Stimulated activated naive B cell treated with anti-CD40 and anti-IgM and Interleukin-4, amounts not matched to agents 10 μg/mL and 1 μg/mL and 100 μg/mL, for 72 hours (primary cell): ENCODE measurements around the gene CRKL.

Experiments
- ATAC-seq, 2 donors: fragments of 150-1000 bp; cut with Tn5 transposase; replicated peaks; 2 replicates each; pipeline ENCODE4 v1.10.0; 2021; ENCODE audit warnings: moderate library complexity in 1 of 2
- DNase-seq: peaks from one replicate; pipeline ENCODE4 v3.0.0; 2021
- H3K27ac Mint-ChIP-seq: one replicate; pipeline ENCODE4 v1.8.0; 2022; ENCODE audit warnings: mild to moderate bottlenecking, mixed read lengths
- H3K27me3 Mint-ChIP-seq, 2 donors: one replicate each; pipeline ENCODE4 v1.8.0; 2022; ENCODE audit warnings: mixed read lengths in 2 of 2
- H3K36me3 Mint-ChIP-seq, 2 donors: one replicate each; pipeline ENCODE4 v1.8.0; 2022; ENCODE audit warnings: mixed read lengths in 2 of 2, mild to moderate bottlenecking in 1 of 2
- H3K4me1 Mint-ChIP-seq, 2 donors: one replicate each; pipeline ENCODE4 v1.8.0; 2022; ENCODE audit warnings: mixed read lengths in 2 of 2, mild to moderate bottlenecking in 1 of 2
- H3K4me3 Mint-ChIP-seq, 2 donors: one replicate each; pipeline ENCODE4 v1.8.0; 2022; ENCODE audit warnings: mild to moderate bottlenecking in 2 of 2, mixed read lengths in 2 of 2, moderate library complexity in 1 of 2
- H3K9me3 Mint-ChIP-seq, 2 donors: one replicate each; pipeline ENCODE4 v1.8.0; 2022; ENCODE audit warnings: mixed read lengths in 2 of 2, mild to moderate bottlenecking in 1 of 2

CRKL gene

DNA sequence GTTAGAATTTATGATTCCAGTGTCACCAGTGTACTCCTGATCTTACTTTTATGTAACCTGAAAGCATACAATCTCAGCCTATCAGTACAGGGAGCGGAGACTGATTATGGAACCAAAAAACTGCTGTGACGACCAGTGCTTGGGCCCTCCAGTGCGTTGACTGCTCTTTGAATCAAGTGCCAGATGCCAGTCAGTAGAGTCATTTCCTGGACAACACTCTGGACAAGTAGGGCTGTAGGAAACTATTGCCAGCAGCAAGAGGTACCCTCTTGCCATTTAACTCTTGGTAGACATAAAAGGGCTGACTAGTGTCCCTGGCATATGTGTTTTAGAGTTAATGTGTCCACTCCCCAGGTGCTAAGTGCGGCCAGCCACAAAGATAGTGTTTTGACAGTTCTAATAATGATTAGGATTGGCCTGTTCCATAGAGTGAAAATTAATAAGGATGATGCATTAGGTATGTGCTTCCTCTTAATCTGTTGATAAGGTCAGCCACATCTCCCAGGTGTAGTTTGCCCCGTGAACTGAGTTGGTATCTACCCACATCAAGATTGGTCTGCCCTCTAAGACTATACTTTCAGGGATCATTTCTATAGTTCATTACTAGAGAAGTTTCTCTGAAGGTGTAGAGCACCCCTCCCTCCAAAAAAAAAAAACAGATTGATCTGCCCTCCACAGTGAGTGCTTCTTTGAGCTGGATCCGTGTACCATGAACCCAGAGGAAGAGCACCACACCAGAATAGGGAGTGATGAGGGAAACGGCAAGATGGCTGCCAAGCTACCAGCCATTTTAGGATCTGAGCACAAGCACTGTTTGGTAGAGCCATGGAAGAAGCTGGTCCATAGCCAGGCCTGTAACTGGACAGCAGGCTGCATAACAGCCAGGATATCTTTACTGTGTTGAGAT lies 29.1 kb downstream of the CRKL start:
- Mint-ChIP-seq H3K4me3 (no peak overlapping the region), H3K36me3 (peaks cover 13 to 41% of the 10 kb centered on the region in 2 donors), H3K27me3 (no peaks in the 10 kb centered on the region), H3K27ac (no peak overlapping the region), H3K4me1 (peaks cover 19 to 50% of the 10 kb centered on the region in 2 donors), H3K9me3 (no peaks in the 10 kb centered on the region)
- no peak for ATAC-seq
- no peak for DNase-seq

DNA sequence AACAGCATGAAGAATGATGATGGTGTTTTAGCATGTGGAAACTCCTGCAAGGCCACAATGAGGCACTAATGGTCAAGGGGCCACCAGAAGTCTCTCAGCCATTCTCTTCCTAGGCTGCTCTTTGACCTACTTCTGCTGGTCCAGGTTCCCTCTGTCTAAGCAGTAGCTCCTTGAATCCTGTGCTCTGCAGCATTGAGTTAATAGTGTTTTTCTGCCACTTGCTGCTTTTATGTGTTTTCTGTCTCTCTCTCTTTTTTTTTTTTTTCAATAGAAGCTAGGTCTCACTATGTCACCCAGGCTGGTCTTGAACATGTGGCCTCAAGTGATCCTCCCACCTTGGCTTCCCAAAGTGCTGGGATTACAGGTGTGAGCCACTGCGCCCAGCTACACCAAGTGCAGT lies 29.8 kb downstream of the CRKL start:
- H3K4me3 Mint-ChIP-seq, result no peak overlapping the region
- H3K9me3 Mint-ChIP-seq, result no peaks in the 10 kb centered on the region
- H3K27me3 Mint-ChIP-seq, result no peaks in the 10 kb centered on the region
- H3K36me3 Mint-ChIP-seq, result peaks cover 16 to 37% of the 10 kb centered on the region in 2 donors
- ATAC-seq (no peak), DNase-seq (no peak)
- peaks cover 17 to 45% of the 10 kb centered on the region in 2 donors for H3K4me1 Mint-ChIP-seq
- no peak overlapping the region for H3K27ac Mint-ChIP-seq

DNA sequence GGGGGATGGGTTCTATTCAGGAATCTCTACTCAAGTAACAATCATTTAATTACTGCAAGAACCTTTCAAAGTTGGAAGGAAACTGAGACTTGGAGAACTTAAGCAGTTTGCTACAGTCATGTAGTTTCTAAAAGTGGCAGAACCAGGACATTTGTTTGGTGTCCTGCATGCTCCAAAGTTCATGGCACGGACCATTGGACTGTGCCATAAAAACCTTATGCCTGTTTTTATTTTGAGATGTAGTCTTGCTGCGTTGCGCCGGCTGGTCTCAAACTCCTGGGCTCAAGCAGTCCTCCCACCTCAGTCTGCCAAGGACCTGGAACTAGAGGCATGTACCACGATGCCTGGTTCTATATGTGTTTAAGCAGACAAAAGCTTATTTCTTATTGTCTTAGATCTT lies 31.2 kb downstream of the CRKL start:
- H3K4me1 Mint-ChIP-seq, result peaks cover 12 to 30% of the 10 kb centered on the region in 2 donors
- H3K9me3 Mint-ChIP-seq, result no peaks in the 10 kb centered on the region
- H3K36me3 Mint-ChIP-seq, result peaks cover 17 to 33% of the 10 kb centered on the region in 2 donors

DNA sequence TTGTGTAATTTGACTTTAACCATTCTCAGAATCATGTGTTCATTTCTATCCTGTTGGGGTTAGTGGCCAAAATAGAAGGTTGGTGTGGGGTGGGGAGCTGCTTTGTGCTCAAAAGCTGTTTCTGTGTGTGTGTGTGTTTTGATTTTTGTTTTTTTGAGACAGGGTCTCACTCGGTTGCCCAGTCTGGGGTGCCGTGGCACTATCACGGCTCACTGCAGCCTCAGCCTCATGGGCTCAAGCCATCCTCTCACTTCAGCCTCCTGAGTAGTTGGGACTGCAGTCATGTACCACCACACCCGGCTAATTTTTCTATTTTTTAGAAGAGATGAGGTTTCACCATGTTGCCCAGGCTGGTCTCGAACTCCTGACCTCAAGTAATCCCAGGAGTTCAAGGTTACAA lies 31.8 kb downstream of the CRKL start:
- Mint-ChIP-seq H3K9me3 (no peaks in the 10 kb centered on the region), H3K27ac (no peak overlapping the region), H3K27me3 (no peaks in the 10 kb centered on the region), H3K36me3 (peaks cover 17 to 34% of the 10 kb centered on the region in 2 donors), H3K4me1 (peaks cover 9 to 25% of the 10 kb centered on the region in 2 donors), H3K4me3 (no peak overlapping the region)
- ATAC-seq (no peak), DNase-seq (no peak)

More for the DNA sequence above, 31.2 kb downstream of the CRKL start:
- no peak overlapping the region for H3K27ac Mint-ChIP-seq
- ATAC-seq (no peak), DNase-seq (no peak)
- no peaks in the 10 kb centered on the region for H3K27me3 Mint-ChIP-seq
- no peak overlapping the region for H3K4me3 Mint-ChIP-seq

DNA sequence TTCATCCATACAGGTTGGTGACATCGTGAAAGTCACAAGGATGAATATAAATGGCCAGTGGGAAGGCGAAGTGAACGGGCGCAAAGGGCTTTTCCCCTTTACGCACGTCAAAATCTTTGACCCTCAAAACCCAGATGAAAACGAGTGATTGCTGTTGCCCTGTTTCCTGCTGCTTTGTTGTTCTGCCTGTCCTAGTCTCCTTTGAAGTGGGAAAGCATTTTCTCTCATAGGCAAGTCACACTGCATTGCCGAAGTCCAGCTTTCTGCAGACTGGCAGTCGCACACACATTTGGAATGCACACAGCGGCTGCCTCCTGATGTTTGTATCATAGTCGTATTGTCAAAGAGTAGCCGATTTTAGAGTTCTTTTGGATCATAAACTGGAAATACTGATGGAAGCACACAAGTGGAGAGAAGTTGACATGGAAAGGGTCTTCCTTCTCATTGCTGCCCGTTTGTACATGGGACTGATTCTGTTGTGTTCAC lies 32.5 kb downstream of the CRKL start:
- no peak overlapping the region for H3K27ac Mint-ChIP-seq
- no peak for DNase-seq
- peaks cover 22 to 37% of the 10 kb centered on the region in 2 donors for H3K36me3 Mint-ChIP-seq
- no peak overlapping the region for H3K4me3 Mint-ChIP-seq
- ATAC-seq, result no peak
- H3K4me1 Mint-ChIP-seq, result peaks cover 10 to 17% of the 10 kb centered on the region in 2 donors
- no peaks in the 10 kb centered on the region for H3K9me3 Mint-ChIP-seq
- no peaks in the 10 kb centered on the region for H3K27me3 Mint-ChIP-seq

DNA sequence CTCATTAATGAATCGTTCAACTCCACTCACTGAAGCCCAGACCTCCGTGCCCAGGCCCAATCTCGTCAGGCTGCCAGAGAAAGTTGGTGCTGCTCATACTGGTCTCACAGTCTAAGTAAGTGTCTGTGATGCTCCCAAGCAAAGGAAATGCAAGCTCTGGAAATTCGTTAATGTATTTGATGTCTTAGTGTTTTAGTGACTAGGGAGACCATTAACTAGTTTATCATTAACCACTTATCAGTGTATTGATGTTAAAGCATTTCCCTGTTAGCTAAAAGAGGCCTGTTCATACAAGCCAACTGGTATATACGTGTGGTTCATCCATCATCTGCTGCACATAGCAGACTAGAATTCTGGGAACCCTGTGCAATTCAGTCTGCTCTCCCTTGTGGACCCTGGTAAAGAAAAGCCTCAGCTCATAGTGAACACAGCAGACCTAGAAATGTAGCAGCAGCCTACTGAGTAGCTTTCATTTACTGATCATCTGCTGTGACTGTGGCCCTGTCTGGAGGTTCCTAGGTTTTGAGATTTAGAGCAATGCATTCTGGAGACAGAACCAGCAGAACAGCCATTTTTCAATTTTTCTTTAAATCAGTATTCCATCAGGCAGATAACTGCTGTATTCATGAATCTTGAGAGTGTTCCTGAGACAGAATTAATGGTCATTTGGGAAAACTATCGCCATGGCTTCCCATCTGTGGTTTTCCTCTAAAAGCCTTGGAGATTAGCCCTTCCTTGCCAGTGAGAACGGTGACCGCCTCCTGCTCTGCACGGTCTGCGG lies 34.1 kb downstream of the CRKL start:
- H3K4me3 Mint-ChIP-seq, result no peak overlapping the region
- H3K36me3 Mint-ChIP-seq, result peaks cover 22 to 32% of the 10 kb centered on the region in 2 donors
- H3K27ac Mint-ChIP-seq, result no peak overlapping the region

DNA sequence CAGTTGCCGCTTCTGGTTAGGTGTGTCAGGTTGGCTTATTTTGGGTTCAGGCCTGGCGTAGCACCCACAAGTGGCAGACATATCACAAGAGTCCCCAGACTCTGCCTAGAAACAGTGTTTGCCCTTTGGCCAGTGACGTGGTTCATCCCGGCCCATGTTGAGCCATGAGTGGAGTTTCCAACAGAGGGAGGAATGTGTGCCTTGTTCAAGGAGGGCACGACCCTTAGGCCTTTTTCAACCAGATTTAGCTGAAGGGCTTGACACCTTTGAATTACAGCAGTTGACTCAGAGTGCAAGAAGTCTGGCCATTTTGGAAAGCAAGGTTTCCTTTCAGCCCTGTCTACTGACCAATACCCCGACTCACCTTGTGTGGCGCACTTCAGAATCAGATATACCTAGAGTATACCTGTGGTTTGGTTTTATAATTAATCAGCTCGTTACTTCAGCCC lies 34.7 kb downstream of the CRKL start:
- ATAC-seq, result no peak
- peaks cover 22 to 29% of the 10 kb centered on the region in 2 donors for H3K36me3 Mint-ChIP-seq

More for the DNA sequence above, 34.1 kb downstream of the CRKL start:
- ATAC-seq, result no peak
- peaks cover 2 to 3% of the 10 kb centered on the region in 2 donors for H3K27me3 Mint-ChIP-seq
- peaks cover 4 to 7% of the 10 kb centered on the region in 2 donors for H3K4me1 Mint-ChIP-seq
- no peak for DNase-seq
- no peaks in the 10 kb centered on the region for H3K9me3 Mint-ChIP-seq

DNA sequence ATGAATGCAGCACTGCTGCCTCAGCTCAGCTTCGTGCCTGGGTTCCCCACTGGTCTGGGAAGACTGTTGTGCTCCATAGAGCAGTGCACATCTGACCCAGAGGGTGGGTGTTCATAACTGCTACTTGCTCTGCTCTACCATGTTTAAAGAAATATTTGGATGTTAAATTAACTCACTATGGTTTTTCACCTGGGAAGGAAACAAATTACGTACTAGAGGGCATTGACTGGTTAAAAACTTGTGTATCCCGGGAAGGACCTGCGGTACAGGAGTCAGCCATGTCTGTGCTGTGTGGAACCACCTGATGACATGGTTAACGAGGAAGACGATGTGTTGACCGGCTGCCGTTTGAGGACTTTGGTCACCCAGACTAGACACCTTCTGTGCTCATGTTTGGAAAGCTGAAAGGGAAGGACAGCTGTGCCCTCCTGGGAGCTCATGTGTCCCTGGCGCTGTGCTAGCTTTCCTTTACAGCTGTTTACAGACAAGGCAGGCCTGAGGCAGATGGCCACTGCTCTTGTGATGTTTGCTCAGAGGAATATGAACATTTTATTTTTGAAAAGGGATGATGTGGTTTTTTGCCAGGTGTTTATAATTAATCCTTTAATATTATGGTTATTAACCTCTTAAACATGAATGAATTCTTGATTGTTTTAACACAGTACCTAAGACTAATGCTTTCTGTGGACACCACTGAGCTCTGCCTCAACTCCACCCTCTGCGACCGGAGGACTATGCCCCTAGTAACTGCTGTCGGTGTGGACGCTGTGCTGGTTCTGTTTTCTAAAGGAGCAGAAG lies 35.5 kb downstream of the CRKL start:
- H3K27ac Mint-ChIP-seq, result no peak overlapping the region
- peaks cover 5 to 6% of the 10 kb centered on the region in 2 donors for H3K27me3 Mint-ChIP-seq
- ATAC-seq (no peak), DNase-seq (no peak)
- no peak overlapping the region for H3K4me3 Mint-ChIP-seq
- peaks cover 22 to 29% of the 10 kb centered on the region in 2 donors for H3K36me3 Mint-ChIP-seq
- H3K4me1 Mint-ChIP-seq, result peaks cover 9 to 15% of the 10 kb centered on the region in 2 donors
- no peaks in the 10 kb centered on the region for H3K9me3 Mint-ChIP-seq

More for the DNA sequence above, 34.7 kb downstream of the CRKL start:
- Mint-ChIP-seq H3K4me3 (no peak overlapping the region), H3K4me1 (peaks cover 7 to 9% of the 10 kb centered on the region in 2 donors), H3K9me3 (no peaks in the 10 kb centered on the region), H3K27me3 (peaks cover 5% of the 10 kb centered on the region in 2 donors), H3K27ac (no peak overlapping the region)
- DNase-seq, result no peak

DNA sequence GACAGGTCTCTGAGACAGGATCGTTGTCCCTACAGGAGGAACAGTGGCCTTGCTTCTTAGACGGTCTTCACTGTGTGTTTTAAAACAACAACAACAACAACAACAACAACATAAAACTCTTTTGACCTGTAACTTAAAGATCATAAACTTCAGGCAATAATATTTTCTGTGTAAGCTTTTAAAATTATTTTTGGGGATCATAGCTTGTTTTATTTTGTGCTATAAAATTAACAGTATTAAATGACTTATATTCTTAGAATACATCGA lies 36.1 kb downstream of the CRKL start:
- DNase-seq (no peak), ATAC-seq (no peak)
- Mint-ChIP-seq H3K4me1 (peaks cover 12 to 20% of the 10 kb centered on the region in 2 donors), H3K4me3 (no peak overlapping the region), H3K27ac (no peak overlapping the region), H3K27me3 (peaks cover 10 to 12% of the 10 kb centered on the region in 2 donors), H3K9me3 (no peaks in the 10 kb centered on the region), H3K36me3 (peaks cover 22 to 32% of the 10 kb centered on the region in 2 donors)

DNA sequence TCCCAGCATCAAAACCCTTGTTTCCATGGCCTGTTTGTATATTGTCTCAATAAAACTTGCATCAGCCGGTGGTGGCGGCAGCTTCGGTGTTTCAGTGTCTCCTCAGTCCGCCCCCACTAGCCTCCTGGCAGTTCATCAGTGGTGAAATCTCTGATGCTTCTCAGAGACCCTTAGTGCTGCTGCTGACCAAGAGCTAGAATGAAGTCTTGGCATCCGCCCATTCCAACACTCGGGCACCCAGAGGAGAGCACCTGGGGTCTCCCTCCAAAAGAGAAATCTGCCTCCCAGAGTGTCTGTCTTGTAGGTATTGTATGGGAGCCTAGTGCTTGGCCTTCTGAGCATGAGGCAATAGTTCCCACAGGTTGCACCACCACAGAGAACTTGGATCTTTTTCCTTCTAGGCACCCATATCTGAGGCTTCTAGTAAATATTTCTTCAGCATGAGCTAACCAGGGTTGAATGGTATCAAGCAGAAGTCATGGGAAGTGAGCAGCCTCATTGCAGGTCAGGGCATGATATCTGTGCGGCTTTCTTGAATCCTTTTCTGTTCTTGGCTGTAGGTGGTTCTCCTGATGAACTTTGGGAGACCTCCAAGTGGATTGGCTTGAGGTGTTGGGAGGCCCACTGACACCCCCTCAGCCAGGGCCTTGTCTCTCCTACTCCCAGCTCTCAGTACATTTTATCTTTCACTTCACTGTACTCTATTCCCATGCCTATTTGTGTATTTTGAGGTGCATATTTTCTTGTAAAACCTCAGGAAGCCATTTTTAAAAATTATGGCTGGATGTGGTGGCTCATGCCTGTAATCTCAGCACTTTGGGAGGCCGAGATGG lies 36.7 kb downstream of the CRKL start:
- peaks cover 12 to 22% of the 10 kb centered on the region in 2 donors for H3K4me1 Mint-ChIP-seq
- no peak overlapping the region for H3K4me3 Mint-ChIP-seq
- DNase-seq, result no peak
- H3K27ac Mint-ChIP-seq, result peak overlapping the region; percentile 47
- peaks cover 11 to 18% of the 10 kb centered on the region in 2 donors for H3K27me3 Mint-ChIP-seq
- peaks cover 21 to 32% of the 10 kb centered on the region in 2 donors for H3K36me3 Mint-ChIP-seq
- ATAC-seq, result no peak
- no peaks in the 10 kb centered on the region for H3K9me3 Mint-ChIP-seq

DNA sequence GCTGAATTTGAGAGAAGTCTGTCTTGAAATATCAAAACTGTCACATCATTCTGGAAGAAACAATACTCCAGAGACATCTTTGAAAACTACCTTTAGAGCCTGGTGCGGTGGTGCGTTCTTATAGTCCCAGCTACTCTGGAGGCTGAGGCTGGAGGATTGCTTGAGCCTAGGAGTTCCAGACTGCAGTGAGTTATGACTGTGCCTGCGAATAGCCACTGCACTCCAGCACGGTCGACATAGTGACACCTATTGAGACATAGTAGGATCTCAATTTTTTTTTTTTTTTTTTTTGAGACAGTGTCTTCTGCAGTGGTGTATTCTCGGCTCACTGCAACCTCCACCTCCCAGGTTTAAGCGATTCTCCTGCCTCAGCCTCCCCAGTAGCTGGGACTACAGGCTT lies 38.3 kb downstream of the CRKL start:
- Mint-ChIP-seq H3K27ac (no peak overlapping the region), H3K9me3 (no peaks in the 10 kb centered on the region), H3K4me3 (no peak overlapping the region), H3K36me3 (peaks cover 11 to 23% of the 10 kb centered on the region in 2 donors), H3K27me3 (peaks cover 17 to 26% of the 10 kb centered on the region in 2 donors), H3K4me1 (peaks cover 12 to 26% of the 10 kb centered on the region in 2 donors)
- peak in 1 of 2 donors; percentile 17 for ATAC-seq
- no peak for DNase-seq

DNA sequence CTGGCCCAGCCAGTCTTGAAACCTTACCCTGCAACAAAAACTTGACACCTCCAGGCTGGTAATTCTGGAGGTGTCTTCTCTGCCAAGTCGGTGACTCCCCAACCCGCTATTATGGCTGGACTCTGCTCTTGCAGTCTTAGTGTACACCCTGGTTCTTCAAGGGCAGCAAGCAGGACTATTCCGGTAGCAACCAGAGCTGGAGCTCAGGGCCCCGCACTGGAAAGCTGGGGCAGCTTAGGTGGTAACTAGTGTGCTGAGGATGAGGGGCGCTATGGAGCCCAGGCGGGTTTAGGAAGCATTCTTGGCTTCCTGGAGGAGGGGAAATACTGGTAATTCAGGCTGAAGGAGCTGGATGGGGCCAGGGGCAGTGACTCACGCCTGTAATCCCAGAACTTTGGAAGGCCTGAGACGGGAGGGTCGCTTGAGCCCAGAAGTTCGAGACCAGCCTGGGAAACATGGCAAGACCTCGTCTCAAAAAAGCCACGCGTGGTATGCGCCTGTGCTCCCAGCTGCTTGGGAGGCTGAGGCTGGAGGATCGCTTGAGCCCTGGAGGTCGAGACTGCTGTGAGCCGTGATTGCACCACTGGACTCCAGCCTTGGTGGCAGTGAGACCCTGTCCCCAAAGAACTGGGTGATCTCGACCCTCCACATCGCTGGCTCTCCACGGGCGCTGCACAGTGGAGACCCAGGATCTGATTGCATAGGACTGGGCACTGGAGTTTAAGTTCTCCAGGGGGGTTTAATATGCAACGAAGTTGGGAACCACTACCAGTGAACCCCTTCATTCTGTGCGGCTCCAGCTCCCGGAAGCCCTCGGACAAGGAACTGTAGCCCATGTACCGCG lies 39.3 kb downstream of the CRKL start:
- Mint-ChIP-seq H3K9me3 (no peaks in the 10 kb centered on the region), H3K4me1 (peaks cover 12 to 28% of the 10 kb centered on the region in 2 donors), H3K27ac (peak overlapping the region; percentile 75), H3K27me3 (peaks cover 17 to 29% of the 10 kb centered on the region in 2 donors), H3K36me3 (peaks cover 11 to 17% of the 10 kb centered on the region in 2 donors), H3K4me3 (peak overlapping the region; percentile 83 to 85)
- no peak for DNase-seq
- ATAC-seq, result peak in 1 of 2 donors; percentile 22
